Measurements from ENCODE around the gene PRR5. TPM values are rescaled to one million over a fixed set of nuclear protein-coding genes. Genes with fewer than 3 reads are reported as not detected.

Gene PRR5
- total and polyA plus RNA-seq, 4 donors, result 11.5 to 49.1 (median 19.3) TPM

DNA sequence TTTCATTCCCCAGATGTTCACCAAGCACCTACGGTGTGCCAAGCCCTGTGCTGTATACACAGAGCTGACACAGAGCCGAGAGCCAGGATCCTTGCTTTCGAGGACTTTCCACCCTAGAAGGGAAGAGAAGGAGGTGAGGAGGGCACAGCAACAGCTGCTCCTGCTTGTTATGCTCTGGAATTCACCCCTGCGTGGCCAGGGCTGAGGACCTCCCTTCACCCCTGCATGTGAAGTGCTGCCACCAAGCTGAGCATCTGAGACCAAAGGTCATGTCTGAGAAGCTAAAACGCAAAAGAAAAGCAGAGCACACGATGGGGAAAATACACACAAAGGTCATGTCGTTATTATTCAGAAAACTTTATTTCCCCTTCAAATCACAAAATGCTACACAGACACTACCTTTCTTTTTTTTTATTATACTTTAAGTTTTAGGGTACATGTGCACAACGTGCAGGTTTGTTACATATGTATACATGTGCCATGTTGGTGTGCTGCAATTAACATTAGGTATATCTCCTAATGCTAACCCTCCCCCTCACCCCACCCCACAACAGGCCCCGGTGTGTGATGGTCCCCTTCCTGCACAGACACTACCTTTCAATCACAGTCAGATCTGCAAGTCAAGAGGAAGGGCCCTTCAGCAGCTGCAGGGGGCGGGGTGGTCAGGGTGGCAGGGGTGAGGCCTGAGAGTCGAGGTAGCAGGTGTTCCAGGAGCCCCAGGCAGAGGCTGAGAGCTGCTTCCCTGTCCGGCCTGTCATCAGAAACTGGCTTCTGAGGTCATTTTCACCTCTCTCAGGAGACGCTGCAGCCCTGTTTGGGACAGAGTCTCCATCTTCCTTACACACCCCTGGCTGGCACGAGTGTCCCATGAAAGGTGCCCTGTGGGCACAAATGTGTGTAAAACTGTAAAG, 40.1 kb upstream of the PRR5 start:
- H3K36me3 ChIP-seq (ENCODE audit: control insufficient read depth in 4 of 4, insufficient read depth in 3 of 4, low read depth in 1 of 4, low read length in 3 of 4), result no peaks in the 10 kb centered on the region
- peaks cover 0 to 2% (median 0%) of the 10 kb centered on the region in 4 donors for H3K27me3 ChIP-seq (ENCODE audit: control insufficient read depth in 4 of 4, insufficient read depth in 4 of 4, low read length in 3 of 4)
- H3K27ac ChIP-seq (ENCODE audit: low read depth in 1 of 2, low read length in 2 of 2), result no peak overlapping the region
- no peak for DNase-seq (ENCODE audit: low spot score)
- 65% methylated on average over 14 of the region's 14 CpGs for WGBS
- H3K4me1 ChIP-seq (ENCODE audit: control insufficient read depth in 4 of 4, insufficient read depth in 4 of 4, low read length in 3 of 4), result peaks cover 0 to 11% (median 4%) of the 10 kb centered on the region in 4 donors
- no peaks in the 10 kb centered on the region for H3K9me3 ChIP-seq (ENCODE audit: control insufficient read depth in 4 of 4, low read length in 3 of 4)
- H3K4me3 ChIP-seq (ENCODE audit: low read depth in 1 of 3, low read length in 3 of 3), result no peak overlapping the region
- H3K9ac ChIP-seq (ENCODE audit: low read depth in 1 of 2, low read length in 2 of 2), result no peak overlapping the region
- TF ChIP-seq RAD21 (IDR thresholded peaks at IDR 0.05), result no peak
- TF ChIP-seq HNF4A (conservative IDR thresholded peaks at IDR 0.05), result no peak
- TF ChIP-seq EGR1 (IDR thresholded peaks at IDR 0.05; ENCODE audit: low read depth in 2 of 2), result no peak
- TF ChIP-seq FOXA1 (IDR thresholded peaks at IDR 0.05), result no peak
- TF ChIP-seq, protein P1, sequence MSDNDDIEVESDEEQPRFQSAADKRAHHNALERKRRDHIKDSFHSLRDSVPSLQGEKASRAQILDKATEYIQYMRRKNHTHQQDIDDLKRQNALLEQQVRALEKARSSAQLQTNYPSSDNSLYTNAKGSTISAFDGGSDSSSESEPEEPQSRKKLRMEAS (IDR thresholded peaks at IDR 0.05), result no peak
- no peak for TF ChIP-seq NR2F2 (IDR thresholded peaks at IDR 0.05)
- TF ChIP-seq FOXA2 (IDR thresholded peaks at IDR 0.05), result no peak
- TF ChIP-seq, protein P2, sequence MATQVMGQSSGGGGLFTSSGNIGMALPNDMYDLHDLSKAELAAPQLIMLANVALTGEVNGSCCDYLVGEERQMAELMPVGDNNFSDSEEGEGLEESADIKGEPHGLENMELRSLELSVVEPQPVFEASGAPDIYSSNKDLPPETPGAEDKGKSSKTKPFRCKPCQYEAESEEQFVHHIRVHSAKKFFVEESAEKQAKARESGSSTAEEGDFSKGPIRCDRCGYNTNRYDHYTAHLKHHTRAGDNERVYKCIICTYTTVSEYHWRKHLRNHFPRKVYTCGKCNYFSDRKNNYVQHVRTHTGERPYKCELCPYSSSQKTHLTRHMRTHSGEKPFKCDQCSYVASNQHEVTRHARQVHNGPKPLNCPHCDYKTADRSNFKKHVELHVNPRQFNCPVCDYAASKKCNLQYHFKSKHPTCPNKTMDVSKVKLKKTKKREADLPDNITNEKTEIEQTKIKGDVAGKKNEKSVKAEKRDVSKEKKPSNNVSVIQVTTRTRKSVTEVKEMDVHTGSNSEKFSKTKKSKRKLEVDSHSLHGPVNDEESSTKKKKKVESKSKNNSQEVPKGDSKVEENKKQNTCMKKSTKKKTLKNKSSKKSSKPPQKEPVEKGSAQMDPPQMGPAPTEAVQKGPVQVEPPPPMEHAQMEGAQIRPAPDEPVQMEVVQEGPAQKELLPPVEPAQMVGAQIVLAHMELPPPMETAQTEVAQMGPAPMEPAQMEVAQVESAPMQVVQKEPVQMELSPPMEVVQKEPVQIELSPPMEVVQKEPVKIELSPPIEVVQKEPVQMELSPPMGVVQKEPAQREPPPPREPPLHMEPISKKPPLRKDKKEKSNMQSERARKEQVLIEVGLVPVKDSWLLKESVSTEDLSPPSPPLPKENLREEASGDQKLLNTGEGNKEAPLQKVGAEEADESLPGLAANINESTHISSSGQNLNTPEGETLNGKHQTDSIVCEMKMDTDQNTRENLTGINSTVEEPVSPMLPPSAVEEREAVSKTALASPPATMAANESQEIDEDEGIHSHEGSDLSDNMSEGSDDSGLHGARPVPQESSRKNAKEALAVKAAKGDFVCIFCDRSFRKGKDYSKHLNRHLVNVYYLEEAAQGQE (IDR thresholded peaks at IDR 0.05), result no peak
- TF ChIP-seq, protein P3, sequence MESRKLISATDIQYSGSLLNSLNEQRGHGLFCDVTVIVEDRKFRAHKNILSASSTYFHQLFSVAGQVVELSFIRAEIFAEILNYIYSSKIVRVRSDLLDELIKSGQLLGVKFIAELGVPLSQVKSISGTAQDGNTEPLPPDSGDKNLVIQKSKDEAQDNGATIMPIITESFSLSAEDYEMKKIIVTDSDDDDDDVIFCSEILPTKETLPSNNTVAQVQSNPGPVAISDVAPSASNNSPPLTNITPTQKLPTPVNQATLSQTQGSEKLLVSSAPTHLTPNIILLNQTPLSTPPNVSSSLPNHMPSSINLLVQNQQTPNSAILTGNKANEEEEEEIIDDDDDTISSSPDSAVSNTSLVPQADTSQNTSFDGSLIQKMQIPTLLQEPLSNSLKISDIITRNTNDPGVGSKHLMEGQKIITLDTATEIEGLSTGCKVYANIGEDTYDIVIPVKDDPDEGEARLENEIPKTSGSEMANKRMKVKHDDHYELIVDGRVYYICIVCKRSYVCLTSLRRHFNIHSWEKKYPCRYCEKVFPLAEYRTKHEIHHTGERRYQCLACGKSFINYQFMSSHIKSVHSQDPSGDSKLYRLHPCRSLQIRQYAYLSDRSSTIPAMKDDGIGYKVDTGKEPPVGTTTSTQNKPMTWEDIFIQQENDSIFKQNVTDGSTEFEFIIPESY (IDR thresholded peaks at IDR 0.05), result no peak
- TF ChIP-seq YY1 (IDR thresholded peaks at IDR 0.05), result no peak
- TF ChIP-seq, protein P4, sequence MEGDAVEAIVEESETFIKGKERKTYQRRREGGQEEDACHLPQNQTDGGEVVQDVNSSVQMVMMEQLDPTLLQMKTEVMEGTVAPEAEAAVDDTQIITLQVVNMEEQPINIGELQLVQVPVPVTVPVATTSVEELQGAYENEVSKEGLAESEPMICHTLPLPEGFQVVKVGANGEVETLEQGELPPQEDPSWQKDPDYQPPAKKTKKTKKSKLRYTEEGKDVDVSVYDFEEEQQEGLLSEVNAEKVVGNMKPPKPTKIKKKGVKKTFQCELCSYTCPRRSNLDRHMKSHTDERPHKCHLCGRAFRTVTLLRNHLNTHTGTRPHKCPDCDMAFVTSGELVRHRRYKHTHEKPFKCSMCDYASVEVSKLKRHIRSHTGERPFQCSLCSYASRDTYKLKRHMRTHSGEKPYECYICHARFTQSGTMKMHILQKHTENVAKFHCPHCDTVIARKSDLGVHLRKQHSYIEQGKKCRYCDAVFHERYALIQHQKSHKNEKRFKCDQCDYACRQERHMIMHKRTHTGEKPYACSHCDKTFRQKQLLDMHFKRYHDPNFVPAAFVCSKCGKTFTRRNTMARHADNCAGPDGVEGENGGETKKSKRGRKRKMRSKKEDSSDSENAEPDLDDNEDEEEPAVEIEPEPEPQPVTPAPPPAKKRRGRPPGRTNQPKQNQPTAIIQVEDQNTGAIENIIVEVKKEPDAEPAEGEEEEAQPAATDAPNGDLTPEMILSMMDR (IDR thresholded peaks at IDR 0.05; ENCODE audit: low read depth, low read length, missing input control), result no peak

DNA sequence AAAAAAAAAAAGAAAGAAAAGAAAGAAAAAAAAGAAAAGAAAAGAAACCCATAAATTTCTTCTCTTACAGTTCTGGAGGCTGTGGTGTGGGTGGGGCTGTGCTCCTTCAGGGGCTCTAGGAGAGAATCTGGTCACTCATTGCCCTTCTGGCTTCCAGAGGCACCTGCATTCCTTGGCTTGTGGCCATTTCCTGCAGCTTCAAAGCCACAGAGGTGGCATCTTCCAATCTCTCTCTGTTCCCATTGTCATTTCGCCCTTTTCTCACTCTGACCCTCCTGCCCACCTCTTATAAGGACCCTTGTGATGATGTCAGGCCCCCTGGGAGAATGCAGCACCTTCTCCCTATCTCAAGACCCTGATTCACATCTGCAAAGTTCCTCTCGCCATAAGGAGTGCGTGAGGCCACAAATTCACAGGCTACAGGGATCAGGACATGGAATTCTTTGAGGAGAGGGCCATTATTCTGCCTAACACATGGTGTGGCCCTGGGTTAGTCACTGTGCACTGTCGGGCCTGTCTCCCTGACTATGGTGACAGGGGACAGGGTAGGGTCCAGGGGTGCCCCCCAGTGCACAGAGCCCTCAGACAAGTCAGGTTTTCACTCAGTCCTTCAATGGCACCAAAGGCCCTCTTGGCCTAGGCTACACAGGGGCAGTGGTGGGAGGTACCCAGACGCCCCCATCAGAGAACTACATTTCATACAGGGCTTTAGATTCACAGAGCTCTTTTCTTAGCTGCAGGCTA, 38.6 kb upstream of the PRR5 start:
- 86% methylated on average over 5 of the region's 5 CpGs for WGBS
- Histone ChIP-seq H3K9ac (ENCODE audit: low read depth in 1 of 2, low read length in 2 of 2) (no peak overlapping the region), H3K27ac (ENCODE audit: low read depth in 1 of 2, low read length in 2 of 2) (peak overlapping the region in 1 of 2 donors; percentile 56), H3K4me3 (ENCODE audit: low read depth in 1 of 3, low read length in 3 of 3) (no peak overlapping the region), H3K27me3 (ENCODE audit: control insufficient read depth in 4 of 4, insufficient read depth in 4 of 4, low read length in 3 of 4) (peaks cover 0 to 2% (median 0%) of the 10 kb centered on the region in 4 donors), H3K4me1 (ENCODE audit: control insufficient read depth in 4 of 4, insufficient read depth in 4 of 4, low read length in 3 of 4) (peaks cover 0 to 8% (median 3%) of the 10 kb centered on the region in 4 donors), H3K9me3 (ENCODE audit: control insufficient read depth in 4 of 4, low read length in 3 of 4) (no peaks in the 10 kb centered on the region), H3K36me3 (ENCODE audit: control insufficient read depth in 4 of 4, insufficient read depth in 3 of 4, low read depth in 1 of 4, low read length in 3 of 4) (no peaks in the 10 kb centered on the region)
- DNase-seq (ENCODE audit: low spot score), result no peak
- TF ChIP-seq HNF4G (IDR thresholded peaks at IDR 0.05) (no peak), RXRA (IDR thresholded peaks at IDR 0.05) (no peak), HNF4A (conservative IDR thresholded peaks at IDR 0.05) (no peak), RAD21 (IDR thresholded peaks at IDR 0.05) (no peak), GABPA (IDR thresholded peaks at IDR 0.05 in 1 of 2, conservative IDR thresholded peaks at IDR 0.05 in 1 of 2) (no peak), TAF1 (conservative IDR thresholded peaks at IDR 0.05) (no peak), YY1 (IDR thresholded peaks at IDR 0.05) (no peak), NR2F2 (IDR thresholded peaks at IDR 0.05) (no peak), FOXA2 (IDR thresholded peaks at IDR 0.05) (no peak)
- TF ChIP-seq, protein P4 (IDR thresholded peaks at IDR 0.05; ENCODE audit: low read depth, low read length, missing input control), result no peak
- TF ChIP-seq, protein P1 (IDR thresholded peaks at IDR 0.05), result no peak
- TF ChIP-seq, protein P3 (IDR thresholded peaks at IDR 0.05), result no peak
